22Rv1 (cell line): Measurements from ENCODE around the gene POLR3H.

Experiments
- CTCF ChIP-seq: fragments of 450-650 bp; IDR thresholded peaks from 2 replicates; pipeline ENCODE4 v1.5.1; 2017; ENCODE audit warnings: mild to moderate bottlenecking
- ZFX ChIP-seq: fragments of 450-650 bp; IDR thresholded peaks from 2 replicates; pipeline ENCODE4 v1.6.1; 2017; ENCODE audit warnings: antibody characterized with exemption, borderline replicate concordance

- TF ChIP-seq CTCF (no peak), ZFX (no peak)
Observed at GRCh38 chr22:41579297-41579996, 35.2 kb upstream of the POLR3H start.
